CD4-positive, alpha-beta T cell treated with Interleukin-2 at 100 ng/mL for 4 hours (primary cell): ENCODE measurements around the gene NEK11.
A peak's percentile ranks its signal among the peaks of the same experiment; 100 is the strongest.
"Not testable (repeated sequence)": the region's sequence is repeated elsewhere in the genome, so short reads cannot be mapped to it uniquely, and the experiment has no call there.

Experiments used
- DNase-seq: peaks from one replicate; pipeline ENCODE4 v3.0.0-alpha.2; 2020; ENCODE audit warnings: low spot score

NEK11 gene

GRCh38 chr3:131360191-131360755, 333.6 kb downstream of the NEK11 start:
- DNase-seq = no peak

DNA sequence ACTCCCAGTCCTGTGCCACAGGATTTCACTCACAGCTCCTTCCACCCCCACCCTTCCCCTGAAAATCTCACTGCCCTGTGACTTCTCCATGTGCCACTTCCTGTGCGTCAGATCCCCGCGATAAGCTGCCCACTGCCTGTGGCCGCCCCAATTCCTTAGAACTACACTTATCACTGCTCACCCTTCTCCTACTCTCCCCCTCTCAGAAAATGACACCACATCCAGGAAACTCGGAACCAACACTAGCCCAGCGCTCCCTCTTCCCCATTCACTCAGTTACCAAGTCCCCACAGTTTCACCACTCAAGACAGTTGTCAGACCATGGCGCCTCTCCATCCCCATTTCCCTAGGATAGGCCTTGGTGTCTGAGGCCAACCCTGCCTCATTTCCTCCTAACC, 334.4 kb downstream of the NEK11 start:
- not testable (repeated sequence) for DNase-seq

- peak; percentile 15 for DNase-seq
Observed at GRCh38 chr3:131361464-131362421, 335.1 kb downstream of the NEK11 start.

- DNase-seq = no peak
Observed at GRCh38 chr3:131363275-131363674, 336.6 kb downstream of the NEK11 start.

GRCh38 chr3:131370935-131371687, 344.4 kb downstream of the NEK11 start:
- DNase-seq = no peak

- DNase-seq = no peak
Observed at GRCh38 chr3:131371688-131372066, 345.0 kb downstream of the NEK11 start.

DNA sequence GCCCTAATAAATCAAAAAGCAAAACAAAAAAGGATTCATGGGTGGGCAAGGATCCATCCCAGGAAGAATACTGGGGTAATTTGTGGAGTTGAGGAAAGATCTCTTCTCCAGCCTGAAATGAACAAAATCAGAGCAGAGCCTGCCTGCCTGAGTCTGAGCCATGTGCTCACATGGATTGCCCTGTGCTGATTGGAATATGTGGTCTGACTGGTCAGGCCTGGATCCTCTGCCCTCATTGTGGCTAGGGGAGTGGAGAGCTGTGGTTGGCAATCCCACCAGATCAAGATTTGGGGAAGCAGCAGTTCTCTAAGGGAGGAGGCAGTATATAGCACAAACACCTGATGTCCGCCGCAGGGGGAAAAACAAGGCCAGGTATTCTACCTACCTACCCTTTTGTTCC, 348.1 kb downstream of the NEK11 start:
- DNase-seq = no peak

DNA sequence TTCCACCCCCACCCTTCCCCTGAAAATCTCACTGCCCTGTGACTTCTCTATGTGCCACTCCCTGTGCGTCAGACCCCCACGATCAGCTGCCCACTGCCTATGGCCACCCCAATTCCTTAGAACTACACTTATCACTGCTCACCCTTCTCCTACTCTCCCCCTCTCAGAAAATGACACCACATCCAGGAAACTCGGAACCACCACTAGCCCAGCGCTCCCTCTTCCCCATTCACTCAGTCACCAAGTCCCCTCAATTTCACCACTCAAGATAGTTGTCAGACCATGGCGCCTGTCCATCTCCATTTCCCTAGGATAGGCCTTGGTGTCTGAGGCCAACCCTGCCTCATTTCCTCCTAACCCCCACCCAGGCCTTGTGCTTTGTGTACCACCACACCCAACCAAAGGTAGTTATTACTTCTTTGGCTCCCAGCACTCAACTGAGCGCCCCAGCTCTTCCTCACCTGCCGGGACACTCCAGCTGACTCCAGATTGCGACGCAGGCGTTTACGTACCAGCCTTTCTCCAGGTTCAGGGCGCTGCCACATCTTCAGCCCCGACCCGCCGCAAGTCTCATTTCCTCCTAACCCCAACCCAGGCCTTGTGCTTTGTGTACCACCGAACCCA, 354.3 kb downstream of the NEK11 start:
- not testable (repeated sequence) for DNase-seq

GRCh38 chr3:131381445-131382291, 355.0 kb downstream of the NEK11 start, which contains the start of gene NUDT16:
NUDT16 (plus strand) TSS chr3:131381774; CDS start chr3:131381805, 31 bp downstream.
- DNase-seq = peak; percentile 97

DNA sequence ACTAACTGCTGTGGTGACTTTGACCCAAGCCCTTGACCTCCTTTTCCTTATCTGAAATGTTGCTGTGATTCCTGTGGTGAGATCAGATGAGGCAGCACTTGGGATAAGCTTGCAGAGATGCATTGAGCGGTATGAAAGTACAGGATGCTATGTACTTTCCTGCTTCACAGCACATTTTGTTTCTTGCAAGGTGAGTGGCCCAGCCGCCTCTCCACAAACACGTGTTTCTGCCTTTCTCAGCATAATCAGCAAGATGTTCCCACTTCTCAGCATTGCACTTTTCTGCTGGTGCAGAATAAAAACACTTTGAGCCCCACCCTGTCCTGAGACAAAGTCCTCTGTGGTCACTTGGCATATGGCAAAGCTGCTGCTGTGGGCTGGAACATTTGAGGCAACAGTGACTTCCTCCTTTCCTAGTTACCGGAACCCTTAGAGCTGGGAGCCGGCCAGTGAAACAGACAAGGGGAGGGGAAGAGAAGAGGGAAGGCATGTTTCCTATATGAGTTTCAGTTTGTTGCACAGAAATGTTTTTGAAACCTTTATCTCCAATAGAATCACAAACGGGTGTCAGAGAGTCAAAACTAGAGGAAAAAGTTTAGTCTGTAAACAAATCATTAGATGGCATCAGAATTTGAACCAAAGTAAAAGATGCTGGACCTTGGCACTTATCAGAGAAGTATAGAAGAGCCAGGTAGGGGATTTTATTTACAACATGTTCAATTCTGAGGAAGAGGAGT, 359.9 kb downstream of the NEK11 start:
- peak; percentile 2 for DNase-seq

DNA sequence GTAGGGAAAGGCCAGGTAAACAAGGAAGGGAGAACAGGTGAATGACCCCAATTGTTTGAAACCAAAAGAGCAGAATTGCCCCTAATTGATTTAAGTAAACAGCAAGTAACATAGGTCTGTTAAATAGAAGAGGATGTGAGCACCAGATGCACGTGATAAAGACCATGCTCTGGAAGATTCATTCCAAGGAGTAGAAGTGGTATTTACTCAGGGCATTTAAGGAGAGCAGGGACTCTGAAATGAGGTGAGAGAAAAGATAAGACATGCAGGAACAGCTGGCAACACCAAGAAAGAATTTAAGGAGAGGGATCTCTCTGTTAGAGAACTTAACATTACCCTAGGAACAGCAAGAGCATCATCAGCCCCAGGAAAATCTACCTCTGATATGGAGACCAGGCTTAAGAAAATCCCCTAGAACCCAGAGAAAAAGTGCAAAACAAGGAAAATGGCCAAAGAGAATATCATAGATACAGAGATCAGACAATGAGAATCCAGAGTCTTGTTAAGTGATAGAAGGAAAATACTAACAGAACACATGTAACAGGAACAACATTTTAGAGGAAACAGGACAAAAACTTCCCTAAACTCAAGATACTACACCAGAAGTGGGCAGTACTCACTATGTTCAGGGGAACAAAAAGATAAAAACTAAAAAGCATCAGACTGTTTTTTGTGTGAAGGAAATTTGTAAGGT, 361.3 kb downstream of the NEK11 start:
- DNase-seq = no peak

GRCh38 chr3:131388490-131388799, 361.8 kb downstream of the NEK11 start:
- no peak for DNase-seq

DNA sequence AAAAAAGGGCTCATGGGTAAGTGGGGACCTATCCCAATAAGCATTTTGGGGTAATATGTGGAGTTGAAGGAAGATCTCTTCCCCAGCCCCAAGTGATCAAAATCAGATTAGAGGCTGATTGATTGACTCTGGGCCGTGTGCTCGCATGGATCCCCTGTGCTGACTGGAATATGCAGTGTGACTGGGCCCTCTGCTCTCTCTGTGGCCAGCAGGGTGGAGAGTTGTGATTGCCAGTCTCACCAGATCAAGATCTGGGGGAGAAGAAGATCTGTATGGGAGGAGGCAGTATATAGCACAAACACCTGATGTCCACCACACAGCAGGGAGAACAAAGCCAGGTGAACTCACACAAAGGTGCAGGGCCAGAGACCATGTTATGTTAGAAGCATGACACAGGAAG, 363.7 kb downstream of the NEK11 start:
- no peak for DNase-seq

DNA sequence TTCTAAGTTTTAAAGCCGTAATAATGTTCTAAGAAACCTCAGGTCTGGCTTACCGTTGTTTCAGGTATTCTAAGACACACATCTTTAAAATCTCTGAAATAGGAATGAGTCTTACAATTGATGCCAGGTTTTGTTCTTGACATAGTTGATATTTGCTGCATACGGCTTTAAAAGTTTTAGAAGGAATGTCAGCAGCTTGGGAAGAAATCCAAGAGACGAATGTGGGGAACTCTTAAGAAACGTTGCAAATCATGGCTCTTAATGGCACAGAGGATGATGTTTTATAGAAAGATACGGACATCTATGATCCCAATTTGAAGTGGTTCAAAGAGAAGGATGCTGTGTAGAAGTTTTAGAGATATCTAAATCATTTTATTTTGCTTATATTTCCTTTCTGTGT, 366.4 kb downstream of the NEK11 start:
- no peak for DNase-seq

- no peak for DNase-seq
Observed at GRCh38 chr3:131393868-131394267, 367.2 kb downstream of the NEK11 start.

DNA sequence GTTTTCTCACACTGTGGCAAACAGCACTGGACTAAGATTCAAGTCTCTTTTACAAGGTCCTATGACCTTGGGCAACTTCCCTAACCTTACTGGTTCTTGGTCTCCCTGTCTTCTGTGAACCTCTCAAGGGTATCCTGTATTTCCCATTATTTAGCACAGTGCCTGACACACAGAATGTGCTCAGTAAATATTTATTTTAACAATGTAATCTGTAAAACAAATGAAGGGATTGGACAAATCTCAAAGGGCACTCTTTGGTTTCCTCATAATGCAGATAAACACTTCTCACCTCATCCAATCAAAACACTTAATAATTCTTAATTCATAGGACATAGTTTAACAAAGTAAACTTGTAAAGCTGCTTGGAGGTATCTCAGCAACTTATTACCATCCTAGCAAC, 367.7 kb downstream of the NEK11 start:
- no peak for DNase-seq

- no peak for DNase-seq
Observed at GRCh38 chr3:131396170-131396569, 369.5 kb downstream of the NEK11 start.

GRCh38 chr3:131397889-131398288, 371.2 kb downstream of the NEK11 start:
- no peak for DNase-seq
